KMS-11 (cell line): Measurements from ENCODE around the gene STRAP.

ENCODE experiments used
- H2AFZ ChIP-seq: fragments of 200-600 bp; sonication (generic); 2 replicates; pipeline ENCODE4 v1.6.1; 2016; ENCODE audit warnings: antibody characterized with exemption, mixed run types, low read depth
- H3K27ac ChIP-seq: fragments of 200-600 bp; sonication (generic); 2 replicates; pipeline ENCODE4 v1.6.1; 2016; ENCODE audit warnings: mild to moderate bottlenecking, mixed run types
- H3K27me3 ChIP-seq: fragments of 200-600 bp; sonication (generic); 2 replicates; pipeline ENCODE4 v1.6.1; 2017; ENCODE audit warnings: mild to moderate bottlenecking, low read depth, mixed run types, moderate library complexity; ENCODE audit not compliant: insufficient read depth
- H3K36me3 ChIP-seq: fragments of 200-600 bp; sonication (generic); 2 replicates; pipeline ENCODE4 v1.6.1; 2017; ENCODE audit warnings: mild to moderate bottlenecking, mixed run types; ENCODE audit not compliant: insufficient read depth
- H3K4me1 ChIP-seq: fragments of 200-600 bp; sonication (generic); 2 replicates; pipeline ENCODE4 v1.6.1; 2016; ENCODE audit warnings: mild to moderate bottlenecking, low read depth, mixed run types; ENCODE audit not compliant: poor library complexity, severe bottlenecking
- H3K4me2 ChIP-seq: fragments of 200-600 bp; sonication (generic); 2 replicates; pipeline ENCODE4 v1.7.0; 2016; ENCODE audit warnings: mild to moderate bottlenecking, mixed run types
- H3K4me3 ChIP-seq: fragments of 200-600 bp; sonication (generic); IDR thresholded peaks from 2 replicates; pipeline ENCODE4 v1.6.1; 2017; ENCODE audit warnings: low read depth, low read length, mixed read lengths; ENCODE audit not compliant: insufficient read depth
- H3K79me2 ChIP-seq: fragments of 200-600 bp; sonication (generic); 2 replicates; pipeline ENCODE4 v1.6.1; 2016; ENCODE audit warnings: low read depth, mixed run types; ENCODE audit not compliant: insufficient read depth
- H3K9ac ChIP-seq: fragments of 200-600 bp; sonication (generic); 2 replicates; pipeline ENCODE4 v1.6.1; 2016; ENCODE audit warnings: mild to moderate bottlenecking, mixed run types
- H4K20me1 ChIP-seq: fragments of 200-600 bp; sonication (generic); 2 replicates; pipeline ENCODE4 v1.6.1; 2016; ENCODE audit warnings: mild to moderate bottlenecking, mixed run types; ENCODE audit not compliant: insufficient read depth
- CTCF ChIP-seq: fragments of 200-600 bp; sonication (generic); conservative IDR thresholded peaks from 2 replicates; pipeline ENCODE4 v1.6.1; 2017; ENCODE audit warnings: low read depth, mild to moderate bottlenecking, antibody characterized with exemption, low read length, moderate library complexity, mixed read lengths

Gene STRAP

DNA sequence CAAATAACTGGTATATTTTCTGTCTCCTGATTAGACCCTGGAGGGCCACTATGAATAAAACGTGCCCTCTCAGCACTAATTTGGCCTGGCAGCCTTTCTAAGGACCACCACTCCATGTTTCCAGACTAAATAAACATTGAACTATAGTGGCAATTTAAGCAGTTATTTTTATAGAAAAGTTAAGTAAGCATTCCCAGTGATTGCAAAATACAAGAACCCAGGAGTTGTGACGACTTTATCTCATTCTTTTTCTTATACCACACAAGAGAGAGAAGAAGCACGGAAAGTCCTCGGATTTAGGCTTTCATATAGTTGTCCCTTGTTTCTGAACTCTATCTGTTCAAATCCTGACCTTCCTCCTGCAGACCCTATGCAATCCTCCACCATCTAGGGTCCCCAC, 23.1 kb upstream of the STRAP start:
- Histone ChIP-seq H4K20me1 (no peaks in the 10 kb centered on the region), H3K27me3 (no peaks in the 10 kb centered on the region), H2AFZ (no peak overlapping the region), H3K4me2 (no peak overlapping the region), H3K4me1 (peaks cover 6% of the 10 kb centered on the region), H3K36me3 (no peaks in the 10 kb centered on the region), H3K27ac (no peak overlapping the region), H3K79me2 (no peaks in the 10 kb centered on the region), H3K9ac (no peak overlapping the region), H3K4me3 (no peak overlapping the region)
- no peak for TF ChIP-seq CTCF

- Histone ChIP-seq H2AFZ (no peak overlapping the region), H3K4me2 (no peak overlapping the region)
These were observed 20.8 kb upstream of the STRAP start for GRCh38 chr12:15861404-15861803.

GRCh38 chr12:15862840-15863239, 19.3 kb upstream of the STRAP start:
- H3K9ac ChIP-seq, result no peak overlapping the region
- H3K4me2 ChIP-seq, result no peak overlapping the region
- no peaks in the 10 kb centered on the region for H4K20me1 ChIP-seq
- H3K79me2 ChIP-seq, result no peaks in the 10 kb centered on the region
- TF ChIP-seq CTCF, result no peak
- no peak overlapping the region for H3K27ac ChIP-seq
- no peaks in the 10 kb centered on the region for H3K27me3 ChIP-seq
- no peaks in the 10 kb centered on the region for H3K36me3 ChIP-seq
- no peaks in the 10 kb centered on the region for H3K4me1 ChIP-seq
- no peak overlapping the region for H3K4me3 ChIP-seq
- no peak overlapping the region for H2AFZ ChIP-seq

More at GRCh38 chr12:15861404-15861803, 20.8 kb upstream of the STRAP start:
- H3K79me2 ChIP-seq, result no peaks in the 10 kb centered on the region
- H3K36me3 ChIP-seq, result no peaks in the 10 kb centered on the region
- no peak for TF ChIP-seq CTCF
- H3K4me3 ChIP-seq, result no peak overlapping the region
- no peak overlapping the region for H3K9ac ChIP-seq
- no peaks in the 10 kb centered on the region for H4K20me1 ChIP-seq
- no peaks in the 10 kb centered on the region for H3K4me1 ChIP-seq
- no peaks in the 10 kb centered on the region for H3K27me3 ChIP-seq
- H3K27ac ChIP-seq, result no peak overlapping the region

DNA sequence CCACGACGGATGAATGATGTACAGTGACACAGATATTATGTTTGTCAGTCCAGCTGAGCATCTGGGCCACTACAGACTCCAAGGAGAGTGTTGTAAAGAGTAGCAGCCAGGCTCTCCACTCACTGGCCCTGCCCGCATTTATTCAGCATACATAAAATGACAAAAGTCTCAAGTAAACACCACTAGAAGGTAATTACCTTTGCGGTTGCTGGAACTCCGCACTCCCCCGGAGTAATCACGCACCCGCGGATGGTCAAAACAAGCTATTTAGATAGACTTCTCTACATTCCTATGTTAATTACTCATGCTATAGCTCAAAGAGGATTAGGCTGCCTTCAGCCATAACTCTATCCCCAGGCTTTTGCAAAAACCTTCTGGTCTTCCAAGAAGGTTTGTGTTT, 18.8 kb upstream of the STRAP start:
- no peak overlapping the region for H3K27ac ChIP-seq
- H3K4me1 ChIP-seq, result no peaks in the 10 kb centered on the region
- H3K9ac ChIP-seq, result no peak overlapping the region
- no peaks in the 10 kb centered on the region for H3K36me3 ChIP-seq
- H3K27me3 ChIP-seq, result no peaks in the 10 kb centered on the region
- H3K4me2 ChIP-seq, result no peak overlapping the region
- no peak overlapping the region for H3K4me3 ChIP-seq
- TF ChIP-seq CTCF, result no peak
- H4K20me1 ChIP-seq, result no peaks in the 10 kb centered on the region
- H3K79me2 ChIP-seq, result no peaks in the 10 kb centered on the region
- H2AFZ ChIP-seq, result no peak overlapping the region
